WTC11 (cell line): ENCODE results near the gene MRTFB. TPM values are rescaled to one million over a fixed set of nuclear protein-coding genes. Genes with fewer than 3 reads are reported as not detected.

Experiments
- ATAC-seq: fragments of 200-7000 bp; cut with Tn5 transposase; 2 replicates; pipeline ENCODE4 v1.10.0; 2021; ENCODE audit warnings: mild to moderate bottlenecking, moderate library complexity
- CTCF ChIA-PET: fragments of 300-600 bp; sonication (Branson Sonifier 250); formaldehyde crosslinking; loops from one replicate; lab custom pipeline; 2021; ENCODE audit warnings: antibody characterized with exemption; lab: Charles Lee
- POLR2A ChIA-PET: fragments of 350-600 bp; sonication (Branson Sonifier 250); formaldehyde crosslinking; loops from one replicate; lab custom pipeline; 2021; ENCODE audit warnings: antibody characterized with exemption; lab: Charles Lee
- DNase-seq: peaks from one replicate; pipeline ENCODE4 v3.0.0; 2021; ENCODE audit warnings: low spot score
- H3K27ac Mint-ChIP-seq: 2 replicates; pipeline ENCODE4 v1.8.0; 2021; ENCODE audit warnings: mixed read lengths
- H3K27me3 Mint-ChIP-seq: 2 replicates; pipeline ENCODE4 v1.8.0; 2021; ENCODE audit warnings: low read depth, mild to moderate bottlenecking, moderate library complexity, mixed read lengths
- H3K36me3 Mint-ChIP-seq: 2 replicates; pipeline ENCODE4 v1.8.0; 2021; ENCODE audit warnings: mixed read lengths
- H3K4me1 Mint-ChIP-seq: 2 replicates; pipeline ENCODE4 v1.8.0; 2022; ENCODE audit warnings: mixed read lengths
- H3K4me3 Mint-ChIP-seq: 2 replicates; pipeline ENCODE4 v1.8.0; 2021; ENCODE audit warnings: mild to moderate bottlenecking, moderate library complexity, mixed read lengths
- H3K9me3 Mint-ChIP-seq: 2 replicates; pipeline ENCODE4 v1.8.0; 2021; ENCODE audit warnings: mixed read lengths
- CBFB ChIP-seq: sonication (generic); formaldehyde crosslinking; IDR thresholded peaks from 2 replicates; pipeline ENCODE4 v1.8.1; 2022; ENCODE audit warnings: mild to moderate bottlenecking, low read depth, missing genetic modification reagents
- CREB1 ChIP-seq: sonication (generic); formaldehyde crosslinking; IDR thresholded peaks from 2 replicates; pipeline ENCODE4 v1.8.0; 2023; ENCODE audit warnings: mild to moderate bottlenecking, missing genetic modification reagents
- ELF4 ChIP-seq: sonication (generic); formaldehyde crosslinking; IDR thresholded peaks from 2 replicates; pipeline ENCODE4 v1.8.1; 2022; ENCODE audit warnings: low read depth, mild to moderate bottlenecking, moderate library complexity, missing genetic modification reagents
- EMX1 ChIP-seq: fragments of 250-450 bp; sonication (Bioruptor Pico); IDR thresholded peaks from 2 replicates; pipeline ENCODE4 v1.8.0; 2021; ENCODE audit warnings: mild to moderate bottlenecking
- FOXK1 ChIP-seq: sonication (generic); formaldehyde crosslinking; IDR thresholded peaks from 2 replicates; pipeline ENCODE4 v1.8.0; 2022; ENCODE audit warnings: mild to moderate bottlenecking, moderate library complexity, missing genetic modification reagents
- GABPB1 ChIP-seq: sonication (generic); formaldehyde crosslinking; IDR thresholded peaks from 2 replicates; pipeline ENCODE4 v1.8.1; 2023; ENCODE audit warnings: mild to moderate bottlenecking, missing genetic modification reagents
- JAZF1 ChIP-seq: fragments of 250-450 bp; sonication (Bioruptor Pico); IDR thresholded peaks from 2 replicates; pipeline ENCODE4 v1.9.0; 2021; ENCODE audit warnings: moderate library complexity, mild to moderate bottlenecking, inconsistent platforms
- NFE2L1 ChIP-seq: sonication (generic); formaldehyde crosslinking; IDR thresholded peaks from 2 replicates; pipeline ENCODE4 v1.8.1; 2023; ENCODE audit warnings: missing genetic modification reagents
- NR2C2 ChIP-seq: sonication (generic); formaldehyde crosslinking; IDR thresholded peaks from 2 replicates; pipeline ENCODE4 v1.8.0; 2022; ENCODE audit warnings: mild to moderate bottlenecking, missing genetic modification reagents
- PRRX2 ChIP-seq: fragments of 250-450 bp; sonication (Bioruptor Pico); IDR thresholded peaks from 2 replicates; pipeline ENCODE4 v1.8.0; 2021; ENCODE audit warnings: mild to moderate bottlenecking
- RORB ChIP-seq: fragments of 250-450 bp; sonication (Bioruptor Pico); IDR thresholded peaks from 2 replicates; pipeline ENCODE4 v1.9.0; 2021; ENCODE audit warnings: mild to moderate bottlenecking
- SMAD3 ChIP-seq: sonication (generic); formaldehyde crosslinking; IDR thresholded peaks from 2 replicates; pipeline ENCODE4 v1.8.0; 2022; ENCODE audit warnings: missing genetic modification reagents, mild to moderate bottlenecking, borderline replicate concordance
- TEAD1 ChIP-seq: sonication (generic); formaldehyde crosslinking; IDR thresholded peaks from 2 replicates; pipeline ENCODE4 v1.8.0; 2022; ENCODE audit warnings: mild to moderate bottlenecking, missing genetic modification reagents
- TEAD4 ChIP-seq: sonication (generic); formaldehyde crosslinking; IDR thresholded peaks from 2 replicates; pipeline ENCODE4 v1.8.0; 2022; ENCODE audit warnings: mild to moderate bottlenecking, missing genetic modification reagents
- ZNF317 ChIP-seq: sonication (generic); formaldehyde crosslinking; IDR thresholded peaks from 2 replicates; pipeline ENCODE4 v1.8.1; 2023; ENCODE audit warnings: low read depth, mild to moderate bottlenecking, moderate library complexity, missing genetic modification reagents, borderline replicate concordance
- total RNA-seq: library from RNA; stranded (reverse); gene quantifications from 3 replicates; pipeline ENCODE4 v1.2.3, GENCODE V29; 2021
- TF ChIP-seq, protein P1 (sequence below): sonication (generic); formaldehyde crosslinking; IDR thresholded peaks from 2 replicates; pipeline ENCODE4 v1.8.1; 2023; ENCODE audit warnings: mild to moderate bottlenecking, missing genetic modification reagents
- TF ChIP-seq, protein P2 (sequence below): sonication (generic); formaldehyde crosslinking; IDR thresholded peaks from 2 replicates; pipeline ENCODE4 v1.8.0; 2023; ENCODE audit warnings: missing genetic modification reagents, mild to moderate bottlenecking, borderline replicate concordance
- TF ChIP-seq, protein P3 (sequence below): sonication (generic); formaldehyde crosslinking; IDR thresholded peaks from 2 replicates; pipeline ENCODE4 v1.8.1; 2023; ENCODE audit warnings: mild to moderate bottlenecking, missing genetic modification reagents, moderate library complexity
- TF ChIP-seq, protein P4 (sequence below): sonication (generic); formaldehyde crosslinking; conservative IDR thresholded peaks from 2 replicates; pipeline ENCODE4 v1.8.1; 2022; ENCODE audit warnings: mild to moderate bottlenecking, missing genetic modification reagents
- TF ChIP-seq, protein P5 (sequence below): sonication (generic); formaldehyde crosslinking; IDR thresholded peaks from 2 replicates; pipeline ENCODE4 v1.8.1; 2022; ENCODE audit warnings: low read depth, mild to moderate bottlenecking, moderate library complexity, missing genetic modification reagents, borderline replicate concordance
- TF ChIP-seq, protein P6 (sequence below): sonication (generic); formaldehyde crosslinking; IDR thresholded peaks from 2 replicates; pipeline ENCODE4 v1.8.0; 2022; ENCODE audit warnings: mild to moderate bottlenecking, missing genetic modification reagents
- TF ChIP-seq, protein P7 (sequence below): sonication (generic); formaldehyde crosslinking; conservative IDR thresholded peaks from 2 replicates; pipeline ENCODE4 v1.8.1; 2023; ENCODE audit warnings: mild to moderate bottlenecking, low read depth, missing genetic modification reagents, moderate library complexity

Gene MRTFB
- total RNA-seq, 1 experiment from 2014 or later, result 30.8 TPM

DNA sequence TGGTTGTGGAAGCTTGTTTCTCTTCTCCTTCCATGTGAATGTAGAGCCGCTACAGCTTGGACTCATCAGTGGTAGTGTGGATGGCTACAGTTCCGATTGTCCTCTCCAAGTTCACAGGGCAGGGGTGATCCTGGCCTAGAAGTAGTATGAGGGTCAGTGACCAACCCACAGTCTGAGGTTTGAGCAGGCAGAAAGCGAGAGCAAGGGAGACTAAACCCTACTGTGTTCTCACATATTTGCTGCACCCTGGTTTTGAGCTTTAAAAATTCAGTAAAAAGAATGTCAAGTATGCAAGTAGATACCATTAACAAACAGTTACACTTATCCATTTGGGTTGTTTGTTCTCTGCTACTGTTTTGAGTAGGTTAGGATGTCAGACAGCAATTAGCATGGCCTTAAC is 148.9 kb downstream of the MRTFB start:
- Mint-ChIP-seq H3K27me3 (no peaks in the 10 kb centered on the region), H3K4me1 (0 out of 2 replicates have a peak, but pooled peaks cover 4% of the 10 kb centered on the region), H3K9me3 (peaks cover 4% of the 10 kb centered on the region; the same call in 1 of the 2 replicates)

DNA sequence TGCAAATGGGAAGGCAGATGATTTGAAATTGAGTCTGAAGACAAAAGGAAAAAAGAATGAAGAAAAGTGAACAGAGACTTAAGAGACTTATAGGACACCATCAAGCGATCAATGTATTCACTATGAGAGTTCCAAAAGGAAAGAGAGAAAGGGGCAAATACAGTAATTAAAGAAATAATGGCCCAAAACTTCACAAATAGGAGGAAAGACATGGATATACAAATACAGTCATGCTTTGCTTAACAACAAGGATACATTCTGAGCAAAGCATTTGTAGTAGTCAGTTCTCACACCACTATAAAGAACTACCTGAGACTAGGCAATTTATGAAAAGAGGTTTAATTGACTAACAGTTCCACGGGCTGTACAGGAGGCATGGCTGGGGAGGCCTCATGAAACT is 152.5 kb downstream of the MRTFB start:
- H3K36me3 Mint-ChIP-seq, result peaks cover 46% of the 10 kb centered on the region

More for the DNA sequence above, 148.9 kb downstream of the MRTFB start:
- TF ChIP-seq, protein P1, sequence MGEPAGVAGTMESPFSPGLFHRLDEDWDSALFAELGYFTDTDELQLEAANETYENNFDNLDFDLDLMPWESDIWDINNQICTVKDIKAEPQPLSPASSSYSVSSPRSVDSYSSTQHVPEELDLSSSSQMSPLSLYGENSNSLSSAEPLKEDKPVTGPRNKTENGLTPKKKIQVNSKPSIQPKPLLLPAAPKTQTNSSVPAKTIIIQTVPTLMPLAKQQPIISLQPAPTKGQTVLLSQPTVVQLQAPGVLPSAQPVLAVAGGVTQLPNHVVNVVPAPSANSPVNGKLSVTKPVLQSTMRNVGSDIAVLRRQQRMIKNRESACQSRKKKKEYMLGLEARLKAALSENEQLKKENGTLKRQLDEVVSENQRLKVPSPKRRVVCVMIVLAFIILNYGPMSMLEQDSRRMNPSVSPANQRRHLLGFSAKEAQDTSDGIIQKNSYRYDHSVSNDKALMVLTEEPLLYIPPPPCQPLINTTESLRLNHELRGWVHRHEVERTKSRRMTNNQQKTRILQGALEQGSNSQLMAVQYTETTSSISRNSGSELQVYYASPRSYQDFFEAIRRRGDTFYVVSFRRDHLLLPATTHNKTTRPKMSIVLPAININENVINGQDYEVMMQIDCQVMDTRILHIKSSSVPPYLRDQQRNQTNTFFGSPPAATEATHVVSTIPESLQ (CRISPR knock-in tag), result no peak
- TF ChIP-seq PRRX2 (CRISPR knock-in tag), result no peak
- TF ChIP-seq, protein P2, sequence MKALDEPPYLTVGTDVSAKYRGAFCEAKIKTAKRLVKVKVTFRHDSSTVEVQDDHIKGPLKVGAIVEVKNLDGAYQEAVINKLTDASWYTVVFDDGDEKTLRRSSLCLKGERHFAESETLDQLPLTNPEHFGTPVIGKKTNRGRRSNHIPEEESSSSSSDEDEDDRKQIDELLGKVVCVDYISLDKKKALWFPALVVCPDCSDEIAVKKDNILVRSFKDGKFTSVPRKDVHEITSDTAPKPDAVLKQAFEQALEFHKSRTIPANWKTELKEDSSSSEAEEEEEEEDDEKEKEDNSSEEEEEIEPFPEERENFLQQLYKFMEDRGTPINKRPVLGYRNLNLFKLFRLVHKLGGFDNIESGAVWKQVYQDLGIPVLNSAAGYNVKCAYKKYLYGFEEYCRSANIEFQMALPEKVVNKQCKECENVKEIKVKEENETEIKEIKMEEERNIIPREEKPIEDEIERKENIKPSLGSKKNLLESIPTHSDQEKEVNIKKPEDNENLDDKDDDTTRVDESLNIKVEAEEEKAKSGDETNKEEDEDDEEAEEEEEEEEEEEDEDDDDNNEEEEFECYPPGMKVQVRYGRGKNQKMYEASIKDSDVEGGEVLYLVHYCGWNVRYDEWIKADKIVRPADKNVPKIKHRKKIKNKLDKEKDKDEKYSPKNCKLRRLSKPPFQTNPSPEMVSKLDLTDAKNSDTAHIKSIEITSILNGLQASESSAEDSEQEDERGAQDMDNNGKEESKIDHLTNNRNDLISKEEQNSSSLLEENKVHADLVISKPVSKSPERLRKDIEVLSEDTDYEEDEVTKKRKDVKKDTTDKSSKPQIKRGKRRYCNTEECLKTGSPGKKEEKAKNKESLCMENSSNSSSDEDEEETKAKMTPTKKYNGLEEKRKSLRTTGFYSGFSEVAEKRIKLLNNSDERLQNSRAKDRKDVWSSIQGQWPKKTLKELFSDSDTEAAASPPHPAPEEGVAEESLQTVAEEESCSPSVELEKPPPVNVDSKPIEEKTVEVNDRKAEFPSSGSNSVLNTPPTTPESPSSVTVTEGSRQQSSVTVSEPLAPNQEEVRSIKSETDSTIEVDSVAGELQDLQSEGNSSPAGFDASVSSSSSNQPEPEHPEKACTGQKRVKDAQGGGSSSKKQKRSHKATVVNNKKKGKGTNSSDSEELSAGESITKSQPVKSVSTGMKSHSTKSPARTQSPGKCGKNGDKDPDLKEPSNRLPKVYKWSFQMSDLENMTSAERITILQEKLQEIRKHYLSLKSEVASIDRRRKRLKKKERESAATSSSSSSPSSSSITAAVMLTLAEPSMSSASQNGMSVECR (CRISPR knock-in tag), result no peak
- no peak for TF ChIP-seq RORB
- no peak for TF ChIP-seq CBFB
- TF ChIP-seq, protein P3, sequence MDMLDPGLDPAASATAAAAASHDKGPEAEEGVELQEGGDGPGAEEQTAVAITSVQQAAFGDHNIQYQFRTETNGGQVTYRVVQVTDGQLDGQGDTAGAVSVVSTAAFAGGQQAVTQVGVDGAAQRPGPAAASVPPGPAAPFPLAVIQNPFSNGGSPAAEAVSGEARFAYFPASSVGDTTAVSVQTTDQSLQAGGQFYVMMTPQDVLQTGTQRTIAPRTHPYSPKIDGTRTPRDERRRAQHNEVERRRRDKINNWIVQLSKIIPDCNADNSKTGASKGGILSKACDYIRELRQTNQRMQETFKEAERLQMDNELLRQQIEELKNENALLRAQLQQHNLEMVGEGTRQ (CRISPR knock-in tag), result no peak
- no peak for TF ChIP-seq JAZF1 (CRISPR knock-in tag)
- TF ChIP-seq, protein P4, sequence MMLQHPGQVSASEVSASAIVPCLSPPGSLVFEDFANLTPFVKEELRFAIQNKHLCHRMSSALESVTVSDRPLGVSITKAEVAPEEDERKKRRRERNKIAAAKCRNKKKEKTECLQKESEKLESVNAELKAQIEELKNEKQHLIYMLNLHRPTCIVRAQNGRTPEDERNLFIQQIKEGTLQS (CRISPR knock-in tag), result no peak
- no peak for TF ChIP-seq TEAD1 (CRISPR knock-in tag)
- TF ChIP-seq NFE2L1, result no peak
- TF ChIP-seq, protein P5, sequence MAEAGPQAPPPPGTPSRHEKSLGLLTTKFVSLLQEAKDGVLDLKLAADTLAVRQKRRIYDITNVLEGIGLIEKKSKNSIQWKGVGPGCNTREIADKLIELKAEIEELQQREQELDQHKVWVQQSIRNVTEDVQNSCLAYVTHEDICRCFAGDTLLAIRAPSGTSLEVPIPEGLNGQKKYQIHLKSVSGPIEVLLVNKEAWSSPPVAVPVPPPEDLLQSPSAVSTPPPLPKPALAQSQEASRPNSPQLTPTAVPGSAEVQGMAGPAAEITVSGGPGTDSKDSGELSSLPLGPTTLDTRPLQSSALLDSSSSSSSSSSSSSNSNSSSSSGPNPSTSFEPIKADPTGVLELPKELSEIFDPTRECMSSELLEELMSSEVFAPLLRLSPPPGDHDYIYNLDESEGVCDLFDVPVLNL, result no peak
- Mint-ChIP-seq H3K4me3 (no peak overlapping the region), H3K27ac (peak overlapping the region; percentile 77), H3K36me3 (peaks cover 42% of the 10 kb centered on the region)
- ATAC-seq (no peak; the same call in 1 of the 2 replicates), DNase-seq (no peak)
- CTCF ChIA-PET, result interaction anchor here (0.7 to 1.4 kb wide), 3 partner anchors 34 to 300 kb away, joined by 3 to 5 read pairs (median 4); partner anchors contain the start of gene ERCC4
- POLR2A ChIA-PET, result no interaction called here

DNA sequence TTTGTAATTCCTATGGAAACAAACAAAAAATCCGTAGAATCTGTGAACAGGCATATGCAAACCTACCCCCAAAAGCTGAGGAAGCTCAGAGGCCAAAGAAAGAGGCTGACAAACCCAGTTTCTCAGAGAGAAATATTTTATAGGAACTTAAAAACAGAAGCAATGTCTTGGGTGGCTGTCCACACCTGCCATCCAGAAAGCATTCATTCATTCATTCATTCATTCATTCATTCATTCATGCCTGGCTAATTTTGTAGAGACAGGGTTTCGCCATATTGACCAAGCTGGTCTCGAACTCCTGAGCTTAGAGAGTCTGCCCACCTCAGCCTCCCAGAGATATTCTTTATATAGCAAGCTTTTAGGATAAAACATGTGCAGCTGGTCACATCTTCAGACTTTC is 154.3 kb downstream of the MRTFB start:
- POLR2A ChIA-PET, result no interaction called here
- CTCF ChIA-PET, result no interaction called here
- Mint-ChIP-seq H3K36me3 (peaks cover 41% of the 10 kb centered on the region), H3K4me1 (no peaks in the 10 kb centered on the region), H3K27ac (no peak overlapping the region), H3K9me3 (peaks cover 12% of the 10 kb centered on the region; the same call in 1 of the 2 replicates), H3K4me3 (no peak overlapping the region), H3K27me3 (no peaks in the 10 kb centered on the region)
- no peak for DNase-seq
- no peak for ATAC-seq
- TF ChIP-seq, protein P6, sequence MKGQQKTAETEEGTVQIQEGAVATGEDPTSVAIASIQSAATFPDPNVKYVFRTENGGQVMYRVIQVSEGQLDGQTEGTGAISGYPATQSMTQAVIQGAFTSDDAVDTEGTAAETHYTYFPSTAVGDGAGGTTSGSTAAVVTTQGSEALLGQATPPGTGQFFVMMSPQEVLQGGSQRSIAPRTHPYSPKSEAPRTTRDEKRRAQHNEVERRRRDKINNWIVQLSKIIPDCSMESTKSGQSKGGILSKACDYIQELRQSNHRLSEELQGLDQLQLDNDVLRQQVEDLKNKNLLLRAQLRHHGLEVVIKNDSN (CRISPR knock-in tag), result no peak
- no peak for TF ChIP-seq NR2C2 (CRISPR knock-in tag)
- TF ChIP-seq CREB1 (CRISPR knock-in tag), result no peak
- TF ChIP-seq SMAD3 (CRISPR knock-in tag), result no peak
- no peak for TF ChIP-seq CBFB
- no peak for TF ChIP-seq ZNF317 (CRISPR knock-in tag)
- TF ChIP-seq RORB, result no peak
- TF ChIP-seq, protein P7, sequence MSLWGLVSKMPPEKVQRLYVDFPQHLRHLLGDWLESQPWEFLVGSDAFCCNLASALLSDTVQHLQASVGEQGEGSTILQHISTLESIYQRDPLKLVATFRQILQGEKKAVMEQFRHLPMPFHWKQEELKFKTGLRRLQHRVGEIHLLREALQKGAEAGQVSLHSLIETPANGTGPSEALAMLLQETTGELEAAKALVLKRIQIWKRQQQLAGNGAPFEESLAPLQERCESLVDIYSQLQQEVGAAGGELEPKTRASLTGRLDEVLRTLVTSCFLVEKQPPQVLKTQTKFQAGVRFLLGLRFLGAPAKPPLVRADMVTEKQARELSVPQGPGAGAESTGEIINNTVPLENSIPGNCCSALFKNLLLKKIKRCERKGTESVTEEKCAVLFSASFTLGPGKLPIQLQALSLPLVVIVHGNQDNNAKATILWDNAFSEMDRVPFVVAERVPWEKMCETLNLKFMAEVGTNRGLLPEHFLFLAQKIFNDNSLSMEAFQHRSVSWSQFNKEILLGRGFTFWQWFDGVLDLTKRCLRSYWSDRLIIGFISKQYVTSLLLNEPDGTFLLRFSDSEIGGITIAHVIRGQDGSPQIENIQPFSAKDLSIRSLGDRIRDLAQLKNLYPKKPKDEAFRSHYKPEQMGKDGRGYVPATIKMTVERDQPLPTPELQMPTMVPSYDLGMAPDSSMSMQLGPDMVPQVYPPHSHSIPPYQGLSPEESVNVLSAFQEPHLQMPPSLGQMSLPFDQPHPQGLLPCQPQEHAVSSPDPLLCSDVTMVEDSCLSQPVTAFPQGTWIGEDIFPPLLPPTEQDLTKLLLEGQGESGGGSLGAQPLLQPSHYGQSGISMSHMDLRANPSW (CRISPR knock-in tag), result no peak
- TF ChIP-seq ELF4 (CRISPR knock-in tag), result no peak
- no peak for TF ChIP-seq GABPB1
- no peak for TF ChIP-seq FOXK1
- TF ChIP-seq EMX1, result no peak

More for the DNA sequence above, 152.5 kb downstream of the MRTFB start:
- Mint-ChIP-seq H3K27ac (no peak overlapping the region), H3K9me3 (peaks cover 12% of the 10 kb centered on the region; the same call in 1 of the 2 replicates), H3K4me3 (no peak overlapping the region), H3K4me1 (0 out of 2 replicates have a peak, but pooled peaks cover 4% of the 10 kb centered on the region), H3K27me3 (no peaks in the 10 kb centered on the region)
- no peak for TF ChIP-seq TEAD4 (CRISPR knock-in tag)
- ChIA-PET CTCF (no interaction called here), POLR2A (no interaction called here)
- no peak for ATAC-seq
- no peak for DNase-seq
